Karpas-422 (cell line): ENCODE measurements around the gene NEK10. TPM values are rescaled to one million over a fixed set of nuclear protein-coding genes. Genes with fewer than 3 reads are reported as not detected.

Source experiments
- DNase-seq: peaks from one replicate; pipeline ENCODE4 v3.0.0-alpha.2; 2015
- H2AFZ ChIP-seq: fragments of 200-600 bp; sonication (generic); 2 replicates; pipeline ENCODE4 v1.6.1; 2014; ENCODE audit warnings: antibody characterized with exemption, low read length, mixed read lengths
- H3K27ac ChIP-seq: fragments of 200-600 bp; sonication (generic); 2 replicates; pipeline ENCODE4 v1.5.1; 2014; ENCODE audit warnings: mild to moderate bottlenecking, low read length, moderate library complexity
- H3K27me3 ChIP-seq: fragments of 200-600 bp; sonication (generic); 2 replicates; pipeline ENCODE4 v1.6.1; 2014; ENCODE audit warnings: low read length, mixed read lengths
- H3K36me3 ChIP-seq: fragments of 200-600 bp; sonication (generic); 2 replicates; pipeline ENCODE4 v1.6.1; 2014; ENCODE audit warnings: low read length, mixed read lengths; ENCODE audit not compliant: insufficient read depth
- H3K4me1 ChIP-seq: fragments of 200-600 bp; sonication (generic); 2 replicates; pipeline ENCODE4 v1.6.1; 2014; ENCODE audit warnings: mild to moderate bottlenecking, low read length, mixed read lengths
- H3K4me2 ChIP-seq: fragments of 200-600 bp; sonication (generic); 2 replicates; pipeline ENCODE4 v1.6.1; 2014; ENCODE audit warnings: low read length, low read depth, mild to moderate bottlenecking; ENCODE audit not compliant: poor library complexity, severe bottlenecking
- H3K4me3 ChIP-seq: fragments of 200-600 bp; sonication (generic); 2 replicates; pipeline ENCODE4 v1.5.1; 2014; ENCODE audit warnings: mild to moderate bottlenecking, antibody characterized with exemption, low read length, mixed read lengths
- H3K79me2 ChIP-seq: fragments of 200-600 bp; sonication (generic); 2 replicates; pipeline ENCODE4 v1.6.1; 2014; ENCODE audit warnings: mild to moderate bottlenecking, low read length, mixed read lengths
- H3K9ac ChIP-seq: fragments of 200-600 bp; sonication (generic); 2 replicates; pipeline ENCODE4 v1.6.0; 2014; ENCODE audit warnings: low read length
- H3K9me2 ChIP-seq: fragments of 200-600 bp; sonication (generic), shearing (Covaris generic); replicated peaks from 2 replicates; pipeline ENCODE4 v1.6.0; 2014; ENCODE audit warnings: mild to moderate bottlenecking, low read length, moderate library complexity; ENCODE audit not compliant: insufficient read depth
- H3K9me3 ChIP-seq: fragments of 300-700, 200-600 bp; sonication (generic); 2 replicates; pipeline ENCODE4 v1.6.1; 2014; ENCODE audit warnings: low read length, mixed read lengths
- H4K20me1 ChIP-seq: fragments of 200-600 bp; sonication (generic); 2 replicates; pipeline ENCODE4 v1.6.1; 2014; ENCODE audit warnings: mild to moderate bottlenecking, antibody characterized with exemption, low read length, low read depth; ENCODE audit not compliant: insufficient read depth
- total RNA-seq: library from RNA; depleted of rRNA; stranded (reverse); fragments of >200 nt; shearing (Covaris generic); gene quantifications from 2 replicates; pipeline ENCODE4 v1.2.3, GENCODE V29; 2014; ENCODE audit warnings: low replicate concordance

Gene NEK10
- total RNA-seq, 1 experiment from 2014 or later: 0.34 TPM

- Histone ChIP-seq H3K79me2 (no peaks in the 10 kb centered on the region), H2AFZ (no peak overlapping the region), H3K4me3 (no peak overlapping the region), H3K36me3 (no peaks in the 10 kb centered on the region), H3K9me2 (no peaks in the 10 kb centered on the region), H3K27me3 (no peaks in the 10 kb centered on the region), H3K4me1 (no peaks in the 10 kb centered on the region), H4K20me1 (no peaks in the 10 kb centered on the region), H3K4me2 (no peak overlapping the region), H3K9me3 (no peaks in the 10 kb centered on the region), H3K9ac (no peak overlapping the region), H3K27ac (no peak overlapping the region)
- no peak for DNase-seq
Observed at GRCh38 chr3:27146786-27147185, 222.4 kb downstream of the NEK10 start.

- DNase-seq: no peak
- Histone ChIP-seq H3K9me2 (no peaks in the 10 kb centered on the region), H3K9me3 (no peaks in the 10 kb centered on the region), H3K79me2 (no peaks in the 10 kb centered on the region), H3K4me3 (no peak overlapping the region), H3K4me2 (no peak overlapping the region), H3K4me1 (no peaks in the 10 kb centered on the region), H2AFZ (no peak overlapping the region), H4K20me1 (no peaks in the 10 kb centered on the region), H3K27me3 (no peaks in the 10 kb centered on the region), H3K9ac (no peak overlapping the region), H3K27ac (no peak overlapping the region), H3K36me3 (no peaks in the 10 kb centered on the region)
Observed at GRCh38 chr3:27145719-27146118, 223.5 kb downstream of the NEK10 start.

- H3K27ac ChIP-seq: no peak overlapping the region
- no peaks in the 10 kb centered on the region for H3K9me2 ChIP-seq
- no peaks in the 10 kb centered on the region for H3K79me2 ChIP-seq
- H3K4me2 ChIP-seq: no peak overlapping the region
- H3K36me3 ChIP-seq: no peaks in the 10 kb centered on the region
- H3K9me3 ChIP-seq: no peaks in the 10 kb centered on the region
- no peak overlapping the region for H2AFZ ChIP-seq
- DNase-seq: peak; percentile 56
- H3K4me1 ChIP-seq: no peaks in the 10 kb centered on the region
- H3K27me3 ChIP-seq: no peaks in the 10 kb centered on the region
- no peak overlapping the region for H3K9ac ChIP-seq
- H3K4me3 ChIP-seq: no peak overlapping the region
- H4K20me1 ChIP-seq: no peaks in the 10 kb centered on the region
Observed at GRCh38 chr3:27141668-27142067, 227.5 kb downstream of the NEK10 start.

GRCh38 chr3:27138562-27138961 lies 230.6 kb downstream of the NEK10 start:
- H4K20me1 ChIP-seq: no peaks in the 10 kb centered on the region

GRCh38 chr3:27138005-27138404 lies 231.2 kb downstream of the NEK10 start:
- no peaks in the 10 kb centered on the region for H3K36me3 ChIP-seq

More at GRCh38 chr3:27138562-27138961, 230.6 kb downstream of the NEK10 start:
- DNase-seq: no peak
- H3K36me3 ChIP-seq: no peaks in the 10 kb centered on the region
- no peaks in the 10 kb centered on the region for H3K27me3 ChIP-seq
- no peaks in the 10 kb centered on the region for H3K79me2 ChIP-seq
- H2AFZ ChIP-seq: no peak overlapping the region
- no peak overlapping the region for H3K4me2 ChIP-seq
- no peak overlapping the region for H3K9ac ChIP-seq
- no peak overlapping the region for H3K27ac ChIP-seq
- H3K4me3 ChIP-seq: no peak overlapping the region
- H3K9me3 ChIP-seq: no peaks in the 10 kb centered on the region
- H3K9me2 ChIP-seq: no peaks in the 10 kb centered on the region
- H3K4me1 ChIP-seq: no peaks in the 10 kb centered on the region

GRCh38 chr3:27134171-27134796 lies 234.9 kb downstream of the NEK10 start:
- Histone ChIP-seq H3K36me3 (no peaks in the 10 kb centered on the region), H3K27ac (no peak overlapping the region), H4K20me1 (no peaks in the 10 kb centered on the region), H3K4me1 (no peaks in the 10 kb centered on the region), H3K9me2 (no peaks in the 10 kb centered on the region), H3K4me3 (no peak overlapping the region), H3K9me3 (no peaks in the 10 kb centered on the region), H3K4me2 (no peak overlapping the region), H3K79me2 (no peaks in the 10 kb centered on the region), H3K27me3 (no peaks in the 10 kb centered on the region), H2AFZ (no peak overlapping the region), H3K9ac (no peak overlapping the region)
- peak; percentile 88 for DNase-seq

More at GRCh38 chr3:27138005-27138404, 231.2 kb downstream of the NEK10 start:
- H3K9ac ChIP-seq: no peak overlapping the region
- no peaks in the 10 kb centered on the region for H3K4me1 ChIP-seq
- no peaks in the 10 kb centered on the region for H3K9me2 ChIP-seq
- H3K79me2 ChIP-seq: no peaks in the 10 kb centered on the region
- H3K27me3 ChIP-seq: no peaks in the 10 kb centered on the region
- H2AFZ ChIP-seq: no peak overlapping the region
- H3K9me3 ChIP-seq: no peaks in the 10 kb centered on the region
- no peak overlapping the region for H3K4me2 ChIP-seq
- DNase-seq: no peak
- H3K4me3 ChIP-seq: no peak overlapping the region
- H3K27ac ChIP-seq: no peak overlapping the region
- H4K20me1 ChIP-seq: no peaks in the 10 kb centered on the region

GRCh38 chr3:27133060-27133459 lies 236.1 kb downstream of the NEK10 start:
- no peaks in the 10 kb centered on the region for H3K27me3 ChIP-seq
- H3K27ac ChIP-seq: no peak overlapping the region

GRCh38 chr3:27130796-27131195 lies 238.4 kb downstream of the NEK10 start:
- Histone ChIP-seq H3K4me2 (no peak overlapping the region), H3K36me3 (no peaks in the 10 kb centered on the region), H3K27me3 (no peaks in the 10 kb centered on the region), H3K9ac (no peak overlapping the region), H2AFZ (no peak overlapping the region), H3K27ac (no peak overlapping the region), H3K4me3 (no peak overlapping the region), H3K79me2 (no peaks in the 10 kb centered on the region), H3K9me3 (no peaks in the 10 kb centered on the region), H3K4me1 (no peaks in the 10 kb centered on the region), H4K20me1 (no peaks in the 10 kb centered on the region), H3K9me2 (no peaks in the 10 kb centered on the region)
- DNase-seq: no peak

More at GRCh38 chr3:27133060-27133459, 236.1 kb downstream of the NEK10 start:
- Histone ChIP-seq H3K4me1 (no peaks in the 10 kb centered on the region), H2AFZ (no peak overlapping the region), H3K79me2 (no peaks in the 10 kb centered on the region), H4K20me1 (no peaks in the 10 kb centered on the region), H3K36me3 (no peaks in the 10 kb centered on the region), H3K9ac (no peak overlapping the region), H3K9me3 (no peaks in the 10 kb centered on the region), H3K4me2 (no peak overlapping the region), H3K4me3 (no peak overlapping the region), H3K9me2 (no peaks in the 10 kb centered on the region)
- DNase-seq: no peak
